Measurements from ENCODE around the gene DAAM1.

DNA sequence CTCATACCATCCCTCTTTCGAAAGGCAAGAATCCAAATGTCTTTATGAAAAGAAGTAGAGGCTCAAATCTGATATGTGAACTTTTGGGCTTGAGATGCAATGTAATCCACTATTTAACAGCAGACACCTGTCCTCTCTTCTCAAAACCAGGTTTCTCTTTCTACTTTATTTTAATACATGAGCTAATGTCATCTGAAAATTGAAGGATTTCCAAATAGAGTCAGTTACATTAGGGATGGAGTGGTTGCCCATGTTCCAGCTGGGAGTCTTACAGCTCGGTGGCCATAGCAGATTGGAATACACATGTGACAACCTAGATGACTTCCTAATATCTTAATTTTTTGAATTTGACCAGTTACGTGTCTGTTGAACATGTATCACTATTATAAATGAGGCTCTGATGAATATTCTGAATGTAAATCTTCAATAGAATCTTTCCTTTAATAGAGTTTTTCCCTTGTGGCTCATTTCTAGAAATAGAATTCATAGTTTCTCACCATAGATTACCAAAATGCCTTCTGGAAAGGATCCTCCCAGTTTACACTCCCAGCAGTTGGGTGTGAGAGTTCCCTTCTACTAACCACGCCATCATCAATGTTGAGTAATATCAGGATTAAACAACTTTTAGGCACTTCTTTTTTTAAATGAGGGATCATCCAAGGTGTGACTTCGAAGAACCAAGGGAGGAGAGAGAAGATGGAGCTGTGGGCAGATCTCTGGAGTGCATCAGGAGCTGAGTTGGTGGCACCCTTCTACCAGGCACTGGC, 227.6 kb downstream of the DAAM1 start:
- TF ChIP-seq, protein P1, sequence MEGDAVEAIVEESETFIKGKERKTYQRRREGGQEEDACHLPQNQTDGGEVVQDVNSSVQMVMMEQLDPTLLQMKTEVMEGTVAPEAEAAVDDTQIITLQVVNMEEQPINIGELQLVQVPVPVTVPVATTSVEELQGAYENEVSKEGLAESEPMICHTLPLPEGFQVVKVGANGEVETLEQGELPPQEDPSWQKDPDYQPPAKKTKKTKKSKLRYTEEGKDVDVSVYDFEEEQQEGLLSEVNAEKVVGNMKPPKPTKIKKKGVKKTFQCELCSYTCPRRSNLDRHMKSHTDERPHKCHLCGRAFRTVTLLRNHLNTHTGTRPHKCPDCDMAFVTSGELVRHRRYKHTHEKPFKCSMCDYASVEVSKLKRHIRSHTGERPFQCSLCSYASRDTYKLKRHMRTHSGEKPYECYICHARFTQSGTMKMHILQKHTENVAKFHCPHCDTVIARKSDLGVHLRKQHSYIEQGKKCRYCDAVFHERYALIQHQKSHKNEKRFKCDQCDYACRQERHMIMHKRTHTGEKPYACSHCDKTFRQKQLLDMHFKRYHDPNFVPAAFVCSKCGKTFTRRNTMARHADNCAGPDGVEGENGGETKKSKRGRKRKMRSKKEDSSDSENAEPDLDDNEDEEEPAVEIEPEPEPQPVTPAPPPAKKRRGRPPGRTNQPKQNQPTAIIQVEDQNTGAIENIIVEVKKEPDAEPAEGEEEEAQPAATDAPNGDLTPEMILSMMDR (IDR thresholded peaks at IDR 0.05; ENCODE audit: borderline replicate concordance, extremely low read depth, low read length, poor library complexity, severe bottlenecking) = no peak
- no peak for TF ChIP-seq EZH2 (IDR thresholded peaks at IDR 0.05; ENCODE audit: borderline replicate concordance, low read depth, low read length, severe bottlenecking)
